CD4-positive, alpha-beta T cell treated with Interleukin-12 subunit alpha and Interleukin-12 subunit beta, for 1 hour (primary cell): ENCODE results near the gene ARHGAP26.

Source experiments
- DNase-seq: peaks from one replicate; pipeline ENCODE4 v3.0.0-alpha.2; 2020

ARHGAP26 gene

GRCh38 chr5:142769793-142770649, at the start of gene ARHGAP26:
Gene ARHGAP26 (plus strand): TSS chr5:142770377. CDS start chr5:142770762, 385 bp downstream.
- peak; percentile 94 for DNase-seq

GRCh38 chr5:142720641-142721271, 49.4 kb upstream of the ARHGAP26 start:
- DNase-seq, result no peak

GRCh38 chr5:142722146-142722545, 48.0 kb upstream of the ARHGAP26 start:
- no peak for DNase-seq

- no peak for DNase-seq
Observed at GRCh38 chr5:142722896-142723295, 47.3 kb upstream of the ARHGAP26 start.

- DNase-seq, result no peak
Observed at GRCh38 chr5:142724821-142725220, 45.4 kb upstream of the ARHGAP26 start.

GRCh38 chr5:142725231-142726187, 44.7 kb upstream of the ARHGAP26 start:
- no peak for DNase-seq

- DNase-seq, result no peak
Observed at GRCh38 chr5:142726188-142726731, 43.9 kb upstream of the ARHGAP26 start.

GRCh38 chr5:142727735-142728047, 42.5 kb upstream of the ARHGAP26 start:
- DNase-seq, result no peak

- no peak for DNase-seq
Observed at GRCh38 chr5:142735323-142736246, 34.6 kb upstream of the ARHGAP26 start.

GRCh38 chr5:142736247-142736632, 33.9 kb upstream of the ARHGAP26 start:
- no peak for DNase-seq

- DNase-seq, result no peak
Observed at GRCh38 chr5:142737179-142737578, 33.0 kb upstream of the ARHGAP26 start.

- no peak for DNase-seq
Observed at GRCh38 chr5:142740474-142741242, 29.5 kb upstream of the ARHGAP26 start.

- no peak for DNase-seq
Observed at GRCh38 chr5:142743592-142744441, 26.4 kb upstream of the ARHGAP26 start.

GRCh38 chr5:142745268-142745667, 24.9 kb upstream of the ARHGAP26 start:
- DNase-seq, result no peak

- no peak for DNase-seq
Observed at GRCh38 chr5:142746532-142747433, 23.4 kb upstream of the ARHGAP26 start.

GRCh38 chr5:142748132-142748531, 22.0 kb upstream of the ARHGAP26 start:
- DNase-seq, result no peak

- peak; percentile 58 for DNase-seq
Observed at GRCh38 chr5:142748568-142749249, 21.5 kb upstream of the ARHGAP26 start.

GRCh38 chr5:142749321-142749720, 20.9 kb upstream of the ARHGAP26 start:
- DNase-seq, result no peak
